ENCODE measurements around the gene FOXP3. TPM values are rescaled to one million over a fixed set of nuclear protein-coding genes. Genes with fewer than 3 reads are reported as not detected.

Gene FOXP3
- total RNA-seq, 1 donor from 2014 or later: 0.71 TPM

DNA sequence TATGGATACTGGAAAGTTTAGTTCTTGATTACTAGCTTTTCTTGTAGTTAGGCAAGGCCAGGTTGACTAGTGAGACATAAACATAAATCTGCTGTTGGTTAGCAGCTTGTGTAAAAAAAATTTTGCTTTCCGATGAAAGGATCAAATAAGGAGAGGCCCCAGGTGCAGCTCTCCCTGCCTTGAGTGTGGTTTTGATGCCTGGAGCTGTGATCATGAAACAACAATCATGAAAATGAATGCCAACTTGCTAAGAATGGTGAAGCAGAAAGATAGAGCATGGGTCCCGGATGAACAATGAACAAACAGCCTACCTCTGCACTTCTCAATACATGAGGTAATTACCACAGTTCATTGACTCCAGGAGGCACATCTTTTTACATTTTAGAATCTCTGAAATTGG lies 50.1 kb downstream of the FOXP3 start:
- TF ChIP-seq, protein P1, sequence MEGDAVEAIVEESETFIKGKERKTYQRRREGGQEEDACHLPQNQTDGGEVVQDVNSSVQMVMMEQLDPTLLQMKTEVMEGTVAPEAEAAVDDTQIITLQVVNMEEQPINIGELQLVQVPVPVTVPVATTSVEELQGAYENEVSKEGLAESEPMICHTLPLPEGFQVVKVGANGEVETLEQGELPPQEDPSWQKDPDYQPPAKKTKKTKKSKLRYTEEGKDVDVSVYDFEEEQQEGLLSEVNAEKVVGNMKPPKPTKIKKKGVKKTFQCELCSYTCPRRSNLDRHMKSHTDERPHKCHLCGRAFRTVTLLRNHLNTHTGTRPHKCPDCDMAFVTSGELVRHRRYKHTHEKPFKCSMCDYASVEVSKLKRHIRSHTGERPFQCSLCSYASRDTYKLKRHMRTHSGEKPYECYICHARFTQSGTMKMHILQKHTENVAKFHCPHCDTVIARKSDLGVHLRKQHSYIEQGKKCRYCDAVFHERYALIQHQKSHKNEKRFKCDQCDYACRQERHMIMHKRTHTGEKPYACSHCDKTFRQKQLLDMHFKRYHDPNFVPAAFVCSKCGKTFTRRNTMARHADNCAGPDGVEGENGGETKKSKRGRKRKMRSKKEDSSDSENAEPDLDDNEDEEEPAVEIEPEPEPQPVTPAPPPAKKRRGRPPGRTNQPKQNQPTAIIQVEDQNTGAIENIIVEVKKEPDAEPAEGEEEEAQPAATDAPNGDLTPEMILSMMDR (IDR thresholded peaks at IDR 0.05; ENCODE audit: insufficient read depth, low read length, poor library complexity, severe bottlenecking): no peak
- DNase-seq (ENCODE audit: low read depth): no peak
- Histone ChIP-seq H3K36me3 (ENCODE audit: control insufficient read depth, insufficient read depth, low read length) (no peaks in the 10 kb centered on the region), H3K4me3 (ENCODE audit: low read depth, low read length) (no peak overlapping the region), H3K27me3 (ENCODE audit: control insufficient read depth, insufficient read depth, low read length) (no peaks in the 10 kb centered on the region)

DNA sequence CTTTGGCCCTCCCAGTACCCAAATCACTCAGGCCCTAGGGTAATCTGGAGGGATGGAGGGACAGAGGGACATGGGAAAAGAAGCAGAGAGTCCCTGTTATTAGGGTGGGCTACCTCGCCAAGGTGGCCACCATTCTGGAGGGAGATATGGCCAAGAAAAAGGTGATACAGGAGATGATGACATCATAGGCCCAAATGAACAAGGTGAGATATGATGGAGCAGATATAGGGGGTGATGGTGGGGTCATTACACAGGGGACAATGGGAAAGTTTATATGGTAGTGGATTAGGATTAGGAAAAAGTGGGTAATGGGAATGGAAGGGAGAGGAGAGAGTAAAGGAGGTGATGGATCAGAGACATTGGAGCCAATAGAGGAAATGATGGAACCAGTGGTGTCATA lies 51.6 kb downstream of the FOXP3 start:
- TF ChIP-seq, protein P1 (IDR thresholded peaks at IDR 0.05; ENCODE audit: insufficient read depth, low read length, poor library complexity, severe bottlenecking): no peak
- Histone ChIP-seq H3K36me3 (ENCODE audit: control insufficient read depth, insufficient read depth, low read length) (no peaks in the 10 kb centered on the region), H3K4me3 (ENCODE audit: low read depth, low read length) (no peak overlapping the region), H3K27me3 (ENCODE audit: control insufficient read depth, insufficient read depth, low read length) (no peaks in the 10 kb centered on the region)
- DNase-seq (ENCODE audit: low read depth): no peak

DNA sequence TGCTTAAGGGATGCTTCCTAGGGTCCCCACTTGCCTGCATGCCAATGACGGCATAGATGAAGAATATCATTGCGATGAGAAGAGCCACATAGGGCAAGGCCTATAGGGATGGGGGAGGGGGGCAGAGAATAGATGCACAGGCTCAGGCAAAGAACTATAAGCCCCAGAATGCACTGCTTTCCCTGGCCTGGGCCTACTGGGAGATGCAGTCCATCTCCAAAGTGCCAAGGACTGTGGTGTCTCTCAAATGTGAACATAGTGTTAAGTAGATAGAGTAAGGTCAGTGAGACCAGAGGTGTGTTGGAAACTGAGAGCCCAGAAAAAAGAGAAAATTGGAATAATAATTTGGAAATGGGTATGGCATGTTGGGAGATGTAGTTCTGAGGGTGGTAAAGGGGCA lies 52.3 kb downstream of the FOXP3 start:
- Histone ChIP-seq H3K36me3 (ENCODE audit: control insufficient read depth, insufficient read depth, low read length) (no peaks in the 10 kb centered on the region), H3K4me3 (ENCODE audit: low read depth, low read length) (no peak overlapping the region), H3K27me3 (ENCODE audit: control insufficient read depth, insufficient read depth, low read length) (no peaks in the 10 kb centered on the region)
- TF ChIP-seq, protein P1 (IDR thresholded peaks at IDR 0.05; ENCODE audit: insufficient read depth, low read length, poor library complexity, severe bottlenecking): no peak
- DNase-seq (ENCODE audit: low read depth): no peak

DNA sequence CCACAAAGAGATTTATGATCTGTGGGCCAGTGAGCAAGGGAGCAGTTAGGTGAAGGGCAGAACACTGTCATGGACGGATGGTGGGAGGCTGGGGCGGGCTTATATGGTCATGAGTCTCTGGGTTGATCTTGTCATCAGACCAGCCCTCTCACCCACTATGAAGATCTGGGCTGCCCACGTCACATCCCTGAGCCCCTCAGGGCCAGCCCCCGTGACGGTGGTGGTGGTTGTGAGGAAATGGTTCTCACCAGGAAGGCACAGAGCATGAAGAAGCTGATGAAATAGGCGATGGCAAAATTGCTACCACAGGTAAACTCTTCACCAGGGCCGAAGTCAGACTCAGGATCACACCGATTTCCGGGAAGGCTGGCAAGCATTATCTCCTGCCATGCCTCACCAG lies 53.4 kb downstream of the FOXP3 start:
- TF ChIP-seq, protein P1 (IDR thresholded peaks at IDR 0.05; ENCODE audit: insufficient read depth, low read length, poor library complexity, severe bottlenecking): no peak
- Histone ChIP-seq H3K4me3 (ENCODE audit: low read depth, low read length) (no peak overlapping the region), H3K36me3 (ENCODE audit: control insufficient read depth, insufficient read depth, low read length) (no peaks in the 10 kb centered on the region)

DNA sequence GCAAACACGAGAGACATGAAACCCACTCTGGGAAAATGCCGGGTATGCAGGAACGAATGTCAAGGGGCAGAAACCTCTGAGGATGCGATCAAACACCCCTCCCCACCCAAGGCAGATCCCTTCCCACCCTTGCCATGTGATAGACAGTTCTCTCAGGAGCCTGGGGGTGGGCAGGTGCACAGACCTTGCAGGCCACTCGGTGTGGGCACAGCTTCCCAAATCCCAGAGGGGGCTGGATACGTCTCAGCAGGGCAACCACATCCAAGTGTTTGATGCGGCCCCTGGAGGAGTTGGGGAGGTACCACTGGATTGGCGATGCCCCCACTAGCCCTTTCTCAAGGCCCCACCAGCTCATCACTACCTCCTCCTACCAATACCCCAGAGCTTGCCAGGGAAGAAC lies 54.1 kb downstream of the FOXP3 start:
- Histone ChIP-seq H3K36me3 (ENCODE audit: control insufficient read depth, insufficient read depth, low read length) (no peaks in the 10 kb centered on the region), H3K27me3 (ENCODE audit: control insufficient read depth, insufficient read depth, low read length) (no peaks in the 10 kb centered on the region), H3K4me3 (ENCODE audit: low read depth, low read length) (no peak overlapping the region)
- DNase-seq (ENCODE audit: low read depth): no peak
- TF ChIP-seq, protein P1 (IDR thresholded peaks at IDR 0.05; ENCODE audit: insufficient read depth, low read length, poor library complexity, severe bottlenecking): no peak

More for the DNA sequence above, 53.4 kb downstream of the FOXP3 start:
- no peak for DNase-seq (ENCODE audit: low read depth)
- no peaks in the 10 kb centered on the region for H3K27me3 ChIP-seq (ENCODE audit: control insufficient read depth, insufficient read depth, low read length)

DNA sequence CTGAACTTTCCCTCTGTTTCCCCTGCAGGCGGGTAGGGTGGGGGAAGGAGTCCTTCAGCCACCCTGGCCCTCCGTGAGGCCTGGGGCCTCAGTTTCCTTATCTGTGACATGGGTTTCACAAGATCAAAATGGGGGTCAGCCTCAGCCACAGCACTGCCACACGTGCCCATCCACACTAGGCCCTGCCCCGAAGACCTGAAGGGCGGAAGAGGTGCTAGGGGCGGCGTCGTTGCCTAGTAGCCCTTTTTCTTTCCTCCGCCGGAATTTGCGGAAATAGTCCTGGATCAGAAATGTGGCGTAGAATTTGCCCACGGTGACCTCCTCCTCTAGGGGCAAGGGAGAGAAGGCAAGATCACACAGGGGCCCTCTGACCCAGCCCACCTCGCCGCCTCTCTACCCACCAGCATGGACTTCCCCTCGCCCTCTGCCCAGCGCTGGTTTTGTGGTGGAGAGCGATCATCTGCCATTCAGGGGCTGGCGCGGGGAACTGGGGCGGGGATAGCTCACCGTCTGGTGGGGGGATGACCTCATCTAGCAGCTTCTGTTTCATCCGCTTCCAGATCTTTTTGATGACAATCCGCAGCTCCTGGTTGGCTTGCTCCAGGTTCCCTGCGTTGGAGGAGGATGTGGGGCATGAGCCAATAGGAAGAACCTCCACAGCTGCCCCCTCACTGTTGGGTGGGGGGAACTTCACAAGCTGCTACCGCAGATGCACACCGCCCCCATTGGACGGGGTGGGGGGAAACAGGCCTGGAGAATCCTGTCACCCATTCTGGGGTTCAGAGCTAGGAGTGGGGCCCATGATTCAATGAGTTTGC lies 54.9 kb downstream of the FOXP3 start:
- Histone ChIP-seq H3K4me3 (ENCODE audit: low read depth, low read length) (no peak overlapping the region), H3K36me3 (ENCODE audit: control insufficient read depth, insufficient read depth, low read length) (no peaks in the 10 kb centered on the region), H3K27me3 (ENCODE audit: control insufficient read depth, insufficient read depth, low read length) (no peaks in the 10 kb centered on the region)
- no peak for DNase-seq (ENCODE audit: low read depth)
- TF ChIP-seq, protein P1 (IDR thresholded peaks at IDR 0.05; ENCODE audit: insufficient read depth, low read length, poor library complexity, severe bottlenecking): no peak
